H54 (cell line): ENCODE measurements around the gene MYH7B.

Experiments
- DNase-seq: peaks from one replicate; pipeline ENCODE4 v3.0.0; 2011; ENCODE audit warnings: low spot score, mixed read lengths; ENCODE audit not compliant: insufficient read length
- FAIRE-seq: peaks from 3 replicates; lab custom pipeline; 2011; peaks lifted over from hg19 to GRCh38; lab: Jason Lieb, UNC
- POLR2A ChIP-seq: IDR thresholded peaks from 2 replicates; pipeline ENCODE4 v1.6.1; 2011; ENCODE audit warnings: low read depth, mild to moderate bottlenecking, low read length

Gene MYH7B

DNA sequence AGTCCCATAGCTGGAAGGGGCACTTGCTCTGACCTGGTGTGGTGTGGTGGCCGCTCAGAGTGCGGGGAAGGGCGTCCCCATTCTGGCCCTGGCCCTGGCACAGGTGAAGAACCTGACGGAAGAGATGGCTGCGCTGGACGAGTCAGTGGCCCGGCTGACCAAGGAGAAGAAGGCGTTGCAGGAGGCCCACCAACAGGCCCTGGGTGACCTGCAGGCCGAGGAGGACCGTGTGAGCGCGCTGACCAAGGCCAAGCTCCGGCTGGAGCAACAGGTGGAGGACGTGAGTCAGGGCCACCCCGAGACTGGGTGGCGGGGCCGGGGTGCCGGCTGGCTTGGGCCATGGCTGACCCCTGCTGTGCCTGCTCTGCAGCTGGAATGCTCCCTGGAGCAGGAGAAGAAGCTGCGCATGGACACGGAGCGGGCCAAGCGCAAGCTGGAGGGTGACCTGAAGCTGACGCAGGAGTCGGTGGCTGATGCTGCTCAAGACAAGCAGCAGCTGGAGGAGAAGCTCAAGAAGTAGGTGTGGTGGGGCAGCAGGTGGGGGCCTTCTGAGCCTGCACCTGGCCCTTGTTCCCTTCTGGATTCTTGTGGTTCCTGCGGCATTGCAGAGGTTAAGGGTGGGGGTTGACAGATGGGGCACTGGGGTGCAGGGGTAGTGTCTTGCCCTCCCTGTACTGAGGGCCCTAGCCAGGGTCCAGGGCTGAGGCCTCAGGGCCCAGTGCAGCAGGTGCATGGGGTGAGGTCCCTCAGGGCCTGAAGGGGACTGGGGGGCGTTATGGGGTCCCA, 40.8 kb downstream of the MYH7B start:
- no peak for TF ChIP-seq POLR2A
- no peak for DNase-seq
- FAIRE-seq = no peak

DNA sequence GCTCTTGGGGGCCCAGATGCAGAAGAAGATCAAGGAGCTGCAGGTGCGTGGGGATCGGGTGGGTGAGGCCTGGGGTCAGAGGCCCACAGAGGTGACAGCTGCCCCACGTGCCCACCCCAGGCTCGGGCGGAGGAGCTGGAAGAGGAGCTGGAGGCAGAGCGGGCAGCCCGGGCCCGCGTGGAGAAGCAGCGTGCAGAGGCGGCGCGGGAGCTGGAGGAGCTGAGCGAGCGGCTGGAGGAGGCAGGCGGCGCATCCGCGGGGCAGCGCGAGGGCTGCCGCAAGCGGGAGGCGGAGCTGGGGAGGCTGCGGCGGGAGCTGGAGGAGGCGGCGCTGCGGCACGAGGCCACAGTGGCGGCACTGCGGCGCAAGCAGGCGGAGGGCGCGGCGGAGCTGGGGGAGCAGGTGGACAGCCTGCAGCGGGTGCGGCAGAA, 41.5 kb downstream of the MYH7B start:
- TF ChIP-seq POLR2A = no peak
- FAIRE-seq = no peak
- DNase-seq = no peak

DNA sequence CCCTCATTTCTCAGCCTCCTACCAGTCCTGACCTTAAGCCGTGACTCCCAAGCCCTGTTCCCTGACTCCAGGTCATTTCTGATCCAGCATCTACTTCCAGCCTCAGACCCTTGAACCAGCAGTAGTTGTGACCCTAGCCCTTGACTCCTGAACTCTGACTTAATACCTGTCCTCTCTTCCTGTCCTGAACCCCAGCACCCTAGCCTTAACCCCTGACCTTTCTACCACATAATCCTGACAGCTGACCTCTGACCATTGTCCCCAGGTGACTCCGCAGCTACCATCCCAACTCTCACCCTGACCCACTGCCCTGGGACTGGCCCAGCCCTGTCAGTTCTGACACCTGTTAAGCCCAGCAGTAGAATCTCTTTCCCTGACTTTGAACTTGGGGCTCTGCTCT, 42.1 kb downstream of the MYH7B start:
- no peak for TF ChIP-seq POLR2A
- FAIRE-seq (no peak), DNase-seq (no peak)

DNA sequence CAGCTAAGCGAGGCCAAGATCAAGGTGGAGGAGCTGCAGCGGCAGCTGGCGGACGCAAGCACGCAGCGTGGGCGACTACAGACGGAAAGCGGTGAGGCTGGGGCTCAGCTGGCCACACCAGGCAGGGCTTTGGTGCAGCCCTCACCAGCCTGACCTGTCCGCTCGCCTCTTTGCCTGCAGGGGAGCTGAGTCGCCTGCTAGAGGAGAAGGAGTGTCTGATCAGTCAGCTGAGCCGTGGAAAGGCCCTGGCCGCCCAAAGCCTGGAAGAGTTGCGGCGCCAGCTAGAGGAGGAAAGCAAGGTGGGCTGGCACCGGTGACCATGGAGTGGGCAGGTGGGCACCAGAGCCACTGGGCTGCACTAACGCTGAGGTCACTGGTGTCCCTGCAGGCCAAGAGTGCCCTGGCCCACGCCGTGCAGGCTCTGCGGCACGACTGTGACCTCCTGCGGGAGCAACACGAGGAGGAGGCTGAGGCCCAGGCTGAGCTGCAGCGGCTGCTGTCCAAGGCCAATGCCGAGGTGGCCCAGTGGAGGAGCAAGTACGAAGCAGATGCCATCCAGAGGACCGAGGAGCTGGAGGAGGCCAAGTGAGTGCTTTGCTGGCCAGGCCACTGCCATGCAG, 42.8 kb downstream of the MYH7B start:
- DNase-seq (no peak), FAIRE-seq (no peak)
- no peak for TF ChIP-seq POLR2A

DNA sequence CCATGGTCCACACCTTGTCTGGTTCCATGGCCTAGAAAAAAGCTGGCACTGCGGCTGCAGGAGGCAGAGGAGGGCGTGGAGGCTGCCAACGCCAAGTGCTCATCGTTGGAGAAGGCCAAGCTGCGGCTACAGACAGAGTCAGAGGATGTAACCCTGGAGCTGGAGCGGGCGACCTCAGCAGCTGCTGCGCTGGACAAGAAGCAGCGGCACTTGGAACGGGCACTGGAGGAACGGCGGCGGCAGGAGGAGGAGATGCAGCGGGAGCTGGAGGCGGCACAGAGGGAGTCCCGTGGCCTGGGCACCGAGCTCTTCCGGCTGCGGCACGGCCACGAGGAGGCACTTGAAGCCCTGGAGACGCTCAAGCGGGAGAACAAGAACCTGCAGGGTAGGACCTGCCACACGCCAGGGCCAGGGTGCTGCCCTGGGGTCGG, 43.4 kb downstream of the MYH7B start:
- DNase-seq (no peak), FAIRE-seq (no peak)
- TF ChIP-seq POLR2A = no peak

DNA sequence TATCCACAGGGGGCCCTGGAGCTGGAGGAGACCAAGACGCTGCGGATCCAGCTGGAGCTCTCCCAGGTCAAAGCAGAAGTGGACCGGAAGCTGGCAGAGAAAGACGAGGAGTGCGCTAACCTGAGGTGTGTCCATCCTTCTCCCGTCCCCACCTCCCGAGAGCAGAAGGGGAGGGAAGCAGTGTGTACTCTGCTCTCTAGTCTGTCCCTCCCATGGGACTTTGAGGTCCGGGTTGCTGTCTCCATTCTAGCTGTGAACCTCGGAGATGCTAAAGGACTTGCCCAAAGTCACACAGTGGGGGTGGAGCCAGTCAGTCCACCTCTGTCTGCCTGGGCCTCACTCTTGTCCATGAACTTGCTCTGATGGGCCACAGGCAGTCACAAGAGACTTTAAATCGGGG, 44.1 kb downstream of the MYH7B start:
- FAIRE-seq = no peak
- DNase-seq = no peak
- TF ChIP-seq POLR2A = no peak

DNA sequence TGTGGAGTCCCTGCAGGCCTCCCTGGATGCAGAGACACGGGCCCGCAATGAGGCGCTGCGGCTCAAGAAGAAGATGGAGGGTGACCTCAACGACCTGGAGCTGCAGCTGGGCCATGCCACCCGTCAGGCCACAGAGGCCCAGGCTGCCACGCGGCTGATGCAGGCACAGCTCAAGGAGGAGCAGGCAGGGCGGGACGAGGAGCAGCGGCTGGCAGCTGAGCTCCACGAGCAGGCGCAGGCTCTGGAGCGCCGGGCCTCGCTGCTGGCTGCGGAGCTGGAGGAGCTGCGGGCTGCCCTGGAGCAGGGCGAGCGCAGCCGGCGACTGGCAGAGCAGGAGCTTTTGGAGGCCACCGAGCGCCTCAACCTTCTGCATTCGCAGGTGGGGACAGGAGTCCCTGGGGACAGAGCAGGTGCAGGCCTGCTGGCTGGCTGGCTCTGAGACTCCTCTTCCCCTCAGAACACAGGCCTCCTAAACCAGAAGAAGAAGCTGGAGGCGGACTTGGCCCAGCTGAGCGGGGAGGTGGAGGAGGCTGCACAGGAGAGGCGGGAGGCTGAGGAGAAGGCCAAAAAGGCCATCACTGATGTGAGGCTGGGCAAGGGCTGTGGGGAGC, 44.7 kb downstream of the MYH7B start:
- TF ChIP-seq POLR2A = no peak
- FAIRE-seq = no peak

DNA sequence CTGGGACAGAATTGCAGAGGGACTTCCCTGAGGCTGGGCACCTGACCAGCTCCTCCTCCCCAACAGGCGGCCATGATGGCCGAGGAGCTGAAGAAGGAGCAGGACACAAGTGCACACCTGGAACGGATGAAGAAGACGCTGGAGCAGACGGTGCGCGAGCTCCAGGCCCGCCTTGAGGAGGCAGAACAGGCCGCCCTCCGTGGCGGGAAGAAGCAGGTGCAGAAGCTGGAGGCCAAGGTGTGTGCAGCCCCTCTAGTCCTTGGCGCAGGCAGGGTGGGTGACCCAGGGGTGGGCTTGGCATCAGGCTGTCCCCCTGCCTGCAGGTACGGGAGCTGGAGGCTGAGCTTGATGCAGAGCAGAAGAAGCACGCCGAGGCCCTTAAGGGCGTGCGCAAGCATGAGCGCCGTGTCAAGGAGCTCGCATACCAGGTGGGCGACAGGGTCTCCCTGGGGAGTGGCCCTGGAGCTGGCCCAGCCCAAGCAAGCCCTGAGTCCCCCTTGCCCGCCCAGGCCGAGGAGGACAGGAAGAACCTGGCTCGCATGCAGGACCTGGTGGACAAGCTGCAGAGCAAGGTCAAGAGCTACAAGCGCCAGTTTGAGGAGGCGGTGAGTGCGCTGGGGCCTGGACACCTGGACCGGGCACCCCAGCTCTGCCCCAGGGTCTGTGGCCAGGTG, 45.4 kb downstream of the MYH7B start:
- FAIRE-seq = no peak
- DNase-seq = no peak
- TF ChIP-seq POLR2A = no peak

More for the DNA sequence above, 44.7 kb downstream of the MYH7B start:
- DNase-seq = no peak

DNA sequence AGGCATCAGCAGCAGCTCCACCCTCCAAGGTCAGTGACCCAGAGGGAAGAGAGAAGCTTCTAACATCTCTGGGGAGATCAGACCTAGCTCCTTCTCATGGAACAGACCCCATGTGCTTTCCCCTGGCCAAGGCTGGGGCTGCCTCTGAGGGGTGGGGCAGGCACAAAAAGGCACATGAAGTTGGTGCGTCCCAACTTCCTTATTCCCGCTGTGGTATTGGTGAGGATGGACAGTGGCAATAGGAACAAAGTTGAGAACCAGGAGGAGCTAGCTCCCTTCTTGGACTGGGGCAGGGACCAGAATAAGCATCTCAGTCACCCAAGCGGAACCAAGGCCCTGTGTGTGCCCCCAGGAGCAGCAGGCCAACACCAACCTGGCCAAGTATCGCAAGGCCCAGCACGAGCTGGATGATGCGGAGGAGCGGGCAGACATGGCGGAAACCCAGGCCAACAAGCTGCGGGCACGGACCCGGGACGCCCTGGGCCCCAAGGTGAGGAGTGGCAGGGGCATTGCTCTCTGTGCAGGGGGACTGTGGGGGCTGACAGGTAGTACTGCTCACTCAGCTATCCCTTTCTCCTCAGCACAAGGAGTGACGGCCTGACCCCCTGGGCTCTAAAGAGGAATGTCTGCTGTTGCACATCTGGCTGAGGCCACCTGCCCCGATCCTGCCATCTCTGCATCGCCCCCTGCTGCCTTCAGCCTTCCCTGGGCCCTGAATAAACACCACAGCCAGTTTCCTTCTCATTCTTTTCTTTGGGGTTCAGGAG, 46.1 kb downstream of the MYH7B start:
- FAIRE-seq (no peak), DNase-seq (no peak)
- TF ChIP-seq POLR2A = no peak

DNA sequence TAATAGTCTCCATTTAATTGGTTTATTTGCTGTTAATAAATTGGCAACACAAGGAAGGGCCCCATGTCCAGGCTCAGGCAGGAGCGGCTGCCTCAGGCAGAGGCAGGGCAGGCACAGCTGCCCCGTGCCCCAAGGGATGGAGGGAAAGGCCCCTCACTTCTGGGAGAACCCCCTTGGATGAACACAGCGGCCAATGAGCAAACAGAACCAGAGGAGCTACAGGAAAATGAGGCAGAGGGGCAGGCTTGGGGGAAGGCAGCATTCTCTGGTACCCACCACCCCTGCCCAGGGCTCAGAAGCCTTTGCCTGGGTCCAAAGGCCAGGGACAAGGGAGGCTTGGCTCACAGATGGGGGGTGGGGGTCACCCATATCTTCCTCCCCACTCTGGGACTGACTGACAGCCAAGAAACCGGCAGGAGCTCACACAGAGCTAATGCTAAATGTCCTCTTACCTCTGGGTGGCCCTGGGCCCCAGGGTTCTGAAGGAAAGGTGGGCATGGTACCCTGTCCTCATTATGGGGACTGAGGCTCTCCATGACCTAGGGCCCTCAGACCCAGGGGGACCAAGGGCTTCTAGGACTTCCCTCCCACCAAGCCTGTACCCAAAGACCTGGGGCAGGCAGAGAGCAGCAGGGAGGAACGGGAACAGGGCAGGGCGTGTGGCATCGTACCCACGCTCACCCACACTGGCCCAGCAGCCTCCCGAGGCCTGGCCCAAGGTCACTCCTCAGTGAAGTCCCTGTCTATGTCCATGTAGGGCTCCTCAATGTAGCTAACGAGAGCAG, 47.0 kb downstream of the MYH7B start:
- FAIRE-seq (no peak), DNase-seq (no peak)
- TF ChIP-seq POLR2A = no peak

DNA sequence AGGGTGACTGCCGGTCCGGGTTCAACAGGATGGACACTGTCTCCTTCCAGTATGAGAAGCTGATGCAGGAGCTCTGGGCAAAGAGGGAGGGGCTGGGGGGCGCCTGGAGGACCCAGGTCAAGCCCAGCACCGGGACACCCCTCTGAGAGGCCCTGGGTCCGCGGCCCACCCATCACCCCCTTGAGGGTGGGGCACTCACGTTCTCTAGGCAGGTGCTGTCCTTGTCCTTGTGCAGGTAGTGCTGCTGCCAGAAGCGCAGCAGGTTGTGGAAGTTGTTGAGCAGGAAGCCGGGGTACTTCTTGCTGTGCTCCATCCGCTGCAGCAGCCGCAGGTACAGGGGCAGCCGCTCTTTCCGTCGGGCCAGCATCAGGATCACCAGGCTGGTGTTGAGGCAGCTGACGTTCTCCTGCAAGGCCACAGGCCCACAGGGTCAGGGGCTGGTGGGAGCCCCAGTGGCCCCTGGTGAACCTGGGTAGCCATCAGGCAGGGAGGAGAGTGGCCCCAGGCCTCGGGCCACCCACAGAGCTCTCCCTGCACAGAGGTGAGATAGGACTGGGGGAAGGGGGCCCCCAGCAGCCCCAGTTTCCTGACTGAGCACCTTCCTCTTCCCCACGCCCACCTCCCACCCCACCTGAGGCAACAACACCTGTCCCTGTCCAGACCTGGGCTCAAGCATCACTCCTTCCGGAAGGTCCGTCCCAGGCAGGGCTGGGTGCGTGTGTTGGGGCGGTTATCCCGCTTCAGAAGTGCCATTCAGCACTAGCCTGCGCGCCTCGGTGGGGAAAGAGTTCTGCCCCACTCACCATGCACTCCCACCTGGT, 47.8 kb downstream of the MYH7B start:
- DNase-seq = no peak
- TF ChIP-seq POLR2A = no peak
- FAIRE-seq = no peak
